H9 (cell line): ENCODE results near the gene DGKB. TPM values are rescaled to one million over a fixed set of nuclear protein-coding genes. Genes with fewer than 3 reads are reported as not detected.

ENCODE experiments used
- DNase-seq: peaks from one replicate; pipeline ENCODE4 v3.0.0-alpha.2; 2017
- H2AFZ ChIP-seq: one replicate; pipeline ENCODE4 v1.6.1; 2013; ENCODE audit warnings: mild to moderate bottlenecking, low read length, control low read depth, moderate library complexity
- H2AK5ac ChIP-seq: 2 replicates; pipeline ENCODE4 v1.6.1; 2013; ENCODE audit warnings: low read length, control low read depth, mixed read lengths; ENCODE audit not compliant: insufficient read length
- H2BK120ac ChIP-seq: one replicate; pipeline ENCODE4 v1.6.1; 2013; ENCODE audit warnings: low read depth, mild to moderate bottlenecking, low read length, control low read depth, inconsistent platforms; ENCODE audit not compliant: poor library complexity, severe bottlenecking
- H2BK12ac ChIP-seq: 2 replicates; pipeline ENCODE4 v1.6.1; 2013; ENCODE audit warnings: low read length, control low read depth, mixed read lengths, low read depth; ENCODE audit not compliant: insufficient read length
- H2BK15ac ChIP-seq: 2 replicates; pipeline ENCODE4 v1.6.1; 2013; ENCODE audit warnings: low read depth, low read length, control low read depth
- H2BK20ac ChIP-seq: one replicate; pipeline ENCODE4 v1.6.1; 2013; ENCODE audit warnings: low read depth, mild to moderate bottlenecking, low read length, control low read depth, inconsistent platforms; ENCODE audit not compliant: poor library complexity, severe bottlenecking
- H2BK5ac ChIP-seq: 2 replicates; pipeline ENCODE4 v1.6.1; 2013; ENCODE audit warnings: low read length, control low read depth, mixed read lengths; ENCODE audit not compliant: insufficient read length
- H3K14ac ChIP-seq: 2 replicates; pipeline ENCODE4 v1.6.1; 2013; ENCODE audit warnings: low read length, control low read depth; ENCODE audit not compliant: insufficient read depth
- H3K18ac ChIP-seq: 2 replicates; pipeline ENCODE4 v1.6.1; 2013; ENCODE audit warnings: low read depth, mild to moderate bottlenecking, mixed read lengths, low read length, control low read depth; ENCODE audit not compliant: insufficient read length
- H3K23ac ChIP-seq: 2 replicates; pipeline ENCODE4 v1.6.1; 2013; ENCODE audit warnings: low read length, control low read depth, mixed read lengths, low read depth; ENCODE audit not compliant: insufficient read length
- H3K23me2 ChIP-seq: 2 replicates; pipeline ENCODE4 v1.6.1; 2013; ENCODE audit warnings: low read depth, mild to moderate bottlenecking, mixed read lengths, low read length, control low read depth; ENCODE audit not compliant: insufficient read length, poor library complexity, severe bottlenecking
- H3K27ac ChIP-seq: 2 replicates; pipeline ENCODE4 v1.5.1; 2013; ENCODE audit warnings: low read length, control low read depth, mixed read lengths, low read depth; ENCODE audit not compliant: insufficient read length
- H3K27me3 ChIP-seq: 2 replicates; pipeline ENCODE4 v1.6.1; 2013; ENCODE audit warnings: low read length, control low read depth, inconsistent platforms; ENCODE audit not compliant: insufficient read depth
- H3K4ac ChIP-seq: 2 replicates; pipeline ENCODE4 v1.6.1; 2013; ENCODE audit warnings: low read depth, mild to moderate bottlenecking, control low read depth, inconsistent platforms, low read length, moderate library complexity
- H3K4me1 ChIP-seq: 2 replicates; pipeline ENCODE4 v1.6.1; 2013; ENCODE audit warnings: low read length, control low read depth, inconsistent platforms; ENCODE audit not compliant: insufficient read depth
- H3K4me2 ChIP-seq: 2 replicates; pipeline ENCODE4 v1.6.1; 2013; ENCODE audit warnings: low read length, control low read depth, mixed read lengths; ENCODE audit not compliant: insufficient read length, insufficient read depth
- H3K56ac ChIP-seq: 2 replicates; pipeline ENCODE4 v1.6.1; 2013; ENCODE audit warnings: low read depth, mild to moderate bottlenecking, mixed read lengths, low read length, control low read depth; ENCODE audit not compliant: insufficient read length
- H3K79me1 ChIP-seq: 2 replicates; pipeline ENCODE4 v1.6.1; 2013; ENCODE audit warnings: low read depth, mild to moderate bottlenecking, moderate library complexity, low read length, control low read depth, inconsistent platforms; ENCODE audit not compliant: insufficient read depth, poor library complexity, severe bottlenecking
- H3K79me2 ChIP-seq: 2 replicates; pipeline ENCODE4 v1.6.1; 2013; ENCODE audit warnings: low read length, control low read depth, inconsistent platforms; ENCODE audit not compliant: insufficient read depth
- H3K9ac ChIP-seq: 2 replicates; pipeline ENCODE4 v1.6.1; 2013; ENCODE audit warnings: low read length, control low read depth, mixed read lengths; ENCODE audit not compliant: insufficient read length; ENCODE audit errors: extremely low read depth
- H3K9me3 ChIP-seq: one replicate; pipeline ENCODE4 v1.6.1; 2013; ENCODE audit warnings: low read depth, low read length, inconsistent platforms; ENCODE audit not compliant: control insufficient read depth
- H3T11ph ChIP-seq: one replicate; pipeline ENCODE4 v1.6.1; 2013; ENCODE audit warnings: mild to moderate bottlenecking, low read length, control low read depth, inconsistent platforms
- H4K20me1 ChIP-seq: one replicate; pipeline ENCODE4 v1.6.1; 2013; ENCODE audit not compliant: control insufficient read depth, insufficient read length, insufficient read depth
- H4K5ac ChIP-seq: 2 replicates; pipeline ENCODE4 v1.6.1; 2013; ENCODE audit warnings: low read depth, mild to moderate bottlenecking, mixed read lengths, low read length, control low read depth; ENCODE audit not compliant: insufficient read length
- H4K8ac ChIP-seq: replicated peaks from 2 replicates; pipeline ENCODE4 v1.6.1; 2013; ENCODE audit warnings: low read length, control low read depth, mixed read lengths, low read depth; ENCODE audit not compliant: insufficient read length
- H4K91ac ChIP-seq: 2 replicates; pipeline ENCODE4 v1.6.1; 2013; ENCODE audit warnings: low read depth, mild to moderate bottlenecking, moderate library complexity, mixed read lengths, low read length, control low read depth; ENCODE audit not compliant: insufficient read length
- H3K27ac Mint-ChIP-seq, 3 experiments: 2 replicates in 2 of 3; 3 replicates in 1 of 3; pipeline ENCODE4 v1.8.0; 2020 to 2021; ENCODE audit warnings: mixed read lengths in 3 of 3, mild to moderate bottlenecking in 1 of 3, moderate library complexity in 1 of 3
- H3K27me3 Mint-ChIP-seq: 2 replicates; pipeline ENCODE4 v1.8.0; 2021; ENCODE audit warnings: low read depth, mild to moderate bottlenecking, moderate library complexity, mixed read lengths
- H3K36me3 Mint-ChIP-seq, 3 experiments: 2 replicates in 2 of 3; 3 replicates in 1 of 3; pipeline ENCODE4 v1.8.0; 2020 to 2021; ENCODE audit warnings: low read depth in 3 of 3, mixed read lengths in 3 of 3; ENCODE audit not compliant: insufficient read depth in 1 of 3
- H3K4me1 Mint-ChIP-seq, 2 experiments: 2 replicates each; pipeline ENCODE4 v1.8.0; 2020; ENCODE audit warnings: mixed read lengths in 2 of 2
- H3K4me3 Mint-ChIP-seq, 2 experiments: 2 replicates in 1 of 2; 3 replicates in 1 of 2; pipeline ENCODE4 v1.8.0; 2020 to 2021; ENCODE audit warnings: mild to moderate bottlenecking in 2 of 2, mixed read lengths in 2 of 2, moderate library complexity in 1 of 2
- H3K9me3 Mint-ChIP-seq, 2 experiments: 2 replicates in 1 of 2; 3 replicates in 1 of 2; pipeline ENCODE4 v1.8.0; 2020; ENCODE audit warnings: mild to moderate bottlenecking in 2 of 2, mixed read lengths in 2 of 2, moderate library complexity in 1 of 2
- WGBS: extraction: QIAGEN DNeasy Blood & Tissue Kit; methylation state at CpG from one replicate; pipeline ENCODE4 v1.1.7; 2013; ENCODE audit warnings: missing lambda C conversion rate, low lambda C conversion rate, mixed read lengths; ENCODE audit not compliant: insufficient read length; ENCODE audit errors: extremely low coverage; 5-methylcytosine and 5-hydroxymethylcytosine counted together
- total RNA-seq: library from RNA; stranded (reverse); gene quantifications from 2 replicates; pipeline ENCODE4 v1.2.1, GENCODE V29; 2021
- TF ChIP-seq, protein P1 (sequence below): fragments of 200-600 bp; sonication (generic); conservative IDR thresholded peaks from 3 replicates; pipeline ENCODE4 v1.8.0; 2021; ENCODE audit warnings: antibody characterized with exemption, mild to moderate bottlenecking

Gene DGKB
- total RNA-seq, 1 experiment from 2014 or later = 0.26 TPM

DNA sequence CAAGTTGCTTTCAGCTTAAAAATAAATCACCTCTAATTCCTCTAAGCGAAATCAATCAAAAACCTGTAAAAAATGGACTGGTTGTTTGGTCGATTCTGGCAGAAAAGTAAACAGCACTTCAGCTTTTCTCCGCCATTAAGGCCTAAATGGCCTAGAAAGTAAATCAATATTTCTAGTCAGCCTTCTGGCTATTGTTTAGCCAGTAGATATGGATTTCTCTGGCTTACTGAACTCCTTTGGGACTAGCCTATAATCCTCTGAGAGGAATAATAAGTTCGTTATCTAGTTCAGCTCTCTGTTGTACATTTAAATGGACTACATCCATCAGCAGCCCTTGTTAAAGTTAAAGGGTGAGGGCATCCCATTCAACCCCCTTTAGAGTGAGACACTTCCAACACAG is 513.0 kb downstream of the DGKB start:
- no peak overlapping the region for H3K18ac ChIP-seq
- no peaks in the 10 kb centered on the region for H3K27me3 ChIP-seq
- H3K9ac ChIP-seq = no peak overlapping the region
- no peak overlapping the region for H3K4ac ChIP-seq
- no peak for DNase-seq
- H3K36me3 Mint-ChIP-seq = no peaks in the 10 kb centered on the region
- no peak overlapping the region for H4K91ac ChIP-seq
- no peak overlapping the region for H3K14ac ChIP-seq
- no peak overlapping the region for H3K23ac ChIP-seq
- H3K4me3 Mint-ChIP-seq = no peak overlapping the region
- no peaks in the 10 kb centered on the region for H3K27me3 Mint-ChIP-seq
- no peak overlapping the region for H3K56ac ChIP-seq
- no peak overlapping the region for H3K27ac ChIP-seq
- H3K79me2 ChIP-seq = no peaks in the 10 kb centered on the region
- H2BK20ac ChIP-seq = no peak overlapping the region
- no peak overlapping the region for H4K8ac ChIP-seq
- no peak overlapping the region for H2BK120ac ChIP-seq
- no peak overlapping the region for H3K27ac Mint-ChIP-seq
- no peaks in the 10 kb centered on the region for H3K23me2 ChIP-seq
- H2BK12ac ChIP-seq = no peak overlapping the region
- H3K4me1 ChIP-seq = no peaks in the 10 kb centered on the region; the same call in 1 of the 2 replicates
- TF ChIP-seq, protein P1, sequence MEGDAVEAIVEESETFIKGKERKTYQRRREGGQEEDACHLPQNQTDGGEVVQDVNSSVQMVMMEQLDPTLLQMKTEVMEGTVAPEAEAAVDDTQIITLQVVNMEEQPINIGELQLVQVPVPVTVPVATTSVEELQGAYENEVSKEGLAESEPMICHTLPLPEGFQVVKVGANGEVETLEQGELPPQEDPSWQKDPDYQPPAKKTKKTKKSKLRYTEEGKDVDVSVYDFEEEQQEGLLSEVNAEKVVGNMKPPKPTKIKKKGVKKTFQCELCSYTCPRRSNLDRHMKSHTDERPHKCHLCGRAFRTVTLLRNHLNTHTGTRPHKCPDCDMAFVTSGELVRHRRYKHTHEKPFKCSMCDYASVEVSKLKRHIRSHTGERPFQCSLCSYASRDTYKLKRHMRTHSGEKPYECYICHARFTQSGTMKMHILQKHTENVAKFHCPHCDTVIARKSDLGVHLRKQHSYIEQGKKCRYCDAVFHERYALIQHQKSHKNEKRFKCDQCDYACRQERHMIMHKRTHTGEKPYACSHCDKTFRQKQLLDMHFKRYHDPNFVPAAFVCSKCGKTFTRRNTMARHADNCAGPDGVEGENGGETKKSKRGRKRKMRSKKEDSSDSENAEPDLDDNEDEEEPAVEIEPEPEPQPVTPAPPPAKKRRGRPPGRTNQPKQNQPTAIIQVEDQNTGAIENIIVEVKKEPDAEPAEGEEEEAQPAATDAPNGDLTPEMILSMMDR = no peak
- no peak overlapping the region for H2BK15ac ChIP-seq
- H3T11ph ChIP-seq = no peak overlapping the region
- H3K4me1 Mint-ChIP-seq = peaks cover 0 to 7% of the 10 kb centered on the region in 2 experiments; a peak in 1 of 4 replicates
- H2AK5ac ChIP-seq = no peak overlapping the region
- H2BK5ac ChIP-seq = no peak overlapping the region
- no peaks in the 10 kb centered on the region for H3K79me1 ChIP-seq
- no CpG with 5 or more reads among the region's 4 CpGs for WGBS
- no peak overlapping the region for H2AFZ ChIP-seq
- H3K9me3 ChIP-seq = no peaks in the 10 kb centered on the region
- H3K4me2 ChIP-seq = no peak overlapping the region
- no peaks in the 10 kb centered on the region for H4K20me1 ChIP-seq
- no peak overlapping the region for H4K5ac ChIP-seq
- no peaks in the 10 kb centered on the region; a peak in 1 of 5 replicates for H3K9me3 Mint-ChIP-seq
